Ecto neural progenitor cell (in vitro differentiated cells): ENCODE measurements around the gene PTGES3L.
"Not testable (repeated sequence)": the region's sequence is repeated elsewhere in the genome, so short reads cannot be mapped to it uniquely, and the experiment has no call there.

ENCODE experiments used
- DNase-seq: peaks from one replicate; pipeline ENCODE4 v3.0.0-alpha.2; 2018; ENCODE audit warnings: low spot score

The PTGES3L gene

DNA sequence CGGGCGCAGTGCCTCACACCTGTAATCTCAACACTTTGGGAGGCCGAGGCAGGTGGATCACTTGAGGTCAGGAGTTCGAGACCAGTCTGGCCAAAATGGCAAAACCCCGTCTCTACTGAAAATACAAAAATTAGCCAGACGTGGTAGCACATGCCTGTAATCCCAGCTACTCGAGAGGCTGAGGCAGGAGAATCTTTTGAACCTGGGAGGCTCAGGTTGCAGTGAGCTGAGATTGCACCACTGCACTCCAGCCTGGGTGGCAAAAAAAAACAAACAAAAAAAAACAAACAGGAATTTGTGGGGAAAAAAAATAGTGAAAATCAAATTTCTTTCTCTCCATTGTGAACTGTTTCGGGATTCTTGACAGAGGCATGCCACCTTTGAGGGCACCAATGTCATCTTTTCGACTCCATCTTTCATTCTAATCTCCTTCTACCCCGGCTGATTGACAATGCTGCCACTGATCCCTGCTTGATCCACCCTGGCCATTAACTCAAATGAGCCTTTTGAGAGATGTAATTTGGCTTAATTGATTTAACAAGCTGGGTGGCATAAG lies 60.3 kb downstream of the PTGES3L start:
- DNase-seq: not testable (repeated sequence)

DNA sequence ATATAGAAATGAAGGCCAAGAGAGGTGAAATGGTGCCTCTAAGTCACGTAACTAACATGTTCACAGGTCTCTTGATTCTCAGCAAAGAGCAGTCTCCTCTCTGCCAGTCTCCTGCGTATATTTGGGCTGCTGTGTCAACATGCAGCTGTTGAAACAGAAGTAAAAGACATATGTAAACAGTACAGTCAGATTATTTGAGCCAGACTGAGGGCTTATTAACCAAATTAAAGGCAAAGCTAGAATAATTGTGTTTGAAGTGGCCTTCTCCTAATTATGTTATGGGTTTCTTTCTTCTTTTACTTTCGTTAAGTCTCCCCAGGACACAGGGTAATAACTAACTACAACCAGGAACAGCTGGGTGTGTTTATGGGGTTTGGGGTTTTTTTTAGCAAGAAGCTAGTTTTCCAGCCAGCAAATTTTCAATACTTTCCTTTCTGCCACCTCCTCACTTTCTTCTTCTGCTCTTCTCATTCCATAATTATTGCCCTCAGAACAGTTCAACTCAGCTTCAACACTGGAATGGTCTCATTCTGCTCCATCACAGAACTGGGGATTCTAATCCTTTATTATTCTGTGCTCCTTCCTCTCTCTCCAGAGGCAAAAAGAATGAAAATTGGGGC lies 60.9 kb downstream of the PTGES3L start:
- no peak for DNase-seq
